SK-N-SH (cell line): ENCODE measurements around the gene SCAND1. TPM values are rescaled to one million over a fixed set of nuclear protein-coding genes. Genes with fewer than 3 reads are reported as not detected.

ENCODE experiments used
- CTCF ChIA-PET: fragments of 300-600, 350-600 bp; formaldehyde crosslinking; extraction: SDS; loops from one replicate; lab custom pipeline; 2021; lab: Yijun Ruan, JAX
- POLR2A ChIA-PET: fragments of 350-600 bp; sonication (Branson Sonifier 250); formaldehyde crosslinking; extraction: SDS; loops from one replicate; lab custom pipeline; 2020; ENCODE audit warnings: antibody characterized with exemption, inconsistent platforms; lab: Yijun Ruan, JAX
- DNase-seq: peaks from one replicate; pipeline ENCODE4 v3.0.0; 2012
- H2AFZ ChIP-seq: fragments of 200-600 bp; sonication (generic); 2 replicates; pipeline ENCODE4 v1.8.1; 2016; ENCODE audit warnings: antibody characterized with exemption, mild to moderate bottlenecking, low read depth
- H3F3A ChIP-seq: fragments of 200-600 bp; sonication (generic); replicated peaks from 2 replicates; pipeline ENCODE3; 2016; ENCODE audit warnings: antibody characterized with exemption, mild to moderate bottlenecking; ENCODE audit not compliant: insufficient read depth
- H3K27ac ChIP-seq, 2 experiments: fragments of 200-500 bp in 1 of 2; fragments of 200-600 bp in 1 of 2; sonication (Bioruptor generic) in 1 of 2; sonication (generic), shearing (Covaris generic) in 1 of 2; 2 replicates each; pipeline versions ENCODE4 v1.5.1 to v1.6.1; 2014 to 2016; ENCODE audit warnings: low read depth in 2 of 2, inconsistent platforms in 1 of 2, low read length in 1 of 2, mild to moderate bottlenecking in 1 of 2, mixed read lengths in 1 of 2
- H3K27me3 ChIP-seq: fragments of 200-600 bp; sonication (generic), shearing (Covaris generic); 2 replicates; pipeline ENCODE4 v1.6.1; 2016; ENCODE audit warnings: mixed run types; ENCODE audit not compliant: insufficient read depth
- H3K36me3 ChIP-seq, 2 experiments: fragments of 200-500 bp in 1 of 2; fragments of 200-600 bp in 1 of 2; sonication (Bioruptor generic) in 1 of 2; sonication (generic) in 1 of 2; replicated peaks in 1 of 2; 2 replicates each; pipeline versions ENCODE3 to v1.5.1; 2014 to 2016; ENCODE audit warnings: low read length in 1 of 2, mild to moderate bottlenecking in 1 of 2; ENCODE audit not compliant: insufficient read depth in 2 of 2, control insufficient read depth in 1 of 2
- H3K4me1 ChIP-seq, 2 experiments: fragments of 200-500 bp in 1 of 2; fragments of 200-600 bp in 1 of 2; sonication (Bioruptor generic) in 1 of 2; sonication (generic), shearing (Covaris generic) in 1 of 2; 2 replicates each; pipeline versions ENCODE4 v1.5.1 to v1.6.1; 2014 to 2016; ENCODE audit warnings: low read depth in 1 of 2, low read length in 1 of 2, mixed run types in 1 of 2; ENCODE audit not compliant: insufficient read depth in 2 of 2, control insufficient read depth in 1 of 2
- H3K4me2 ChIP-seq: fragments of 200-600 bp; sonication (generic), shearing (Covaris generic); 2 replicates; pipeline ENCODE4 v1.6.1; 2017; ENCODE audit warnings: mixed run types
- H3K4me3 ChIP-seq, 2 experiments: fragments of 200-500 bp in 1 of 2; fragments of 200-600 bp in 1 of 2; sonication (Bioruptor generic) in 1 of 2; sonication (generic), shearing (Covaris generic) in 1 of 2; 2 replicates each; pipeline versions ENCODE4 v1.5.1 to v1.8.1; 2014 to 2016; ENCODE audit warnings: low read depth in 2 of 2, inconsistent platforms in 1 of 2, low read length in 1 of 2, mild to moderate bottlenecking in 1 of 2, mixed read lengths in 1 of 2, moderate library complexity in 1 of 2
- H3K79me2 ChIP-seq: fragments of 200-600 bp; sonication (generic); 2 replicates; pipeline ENCODE4 v1.8.1; 2017; ENCODE audit warnings: mild to moderate bottlenecking; ENCODE audit not compliant: insufficient read depth
- H3K9ac ChIP-seq: fragments of 200-600 bp; sonication (generic); 2 replicates; pipeline ENCODE4 v1.6.1; 2017; ENCODE audit warnings: mixed run types
- H3K9me2 ChIP-seq: fragments of 200-600 bp; sonication (generic); 2 replicates; pipeline ENCODE4 v1.6.1; 2017; ENCODE audit warnings: mixed run types
- H3K9me3 ChIP-seq: fragments of 200-600 bp; sonication (generic); 2 replicates; pipeline ENCODE4 v1.6.1; 2017; ENCODE audit warnings: mixed run types, mild to moderate bottlenecking, moderate library complexity
- H4K20me1 ChIP-seq: fragments of 200-600 bp; sonication (generic); 2 replicates; pipeline ENCODE4 v1.6.1; 2017; ENCODE audit warnings: mild to moderate bottlenecking, mixed run types; ENCODE audit not compliant: insufficient read depth
- CTCF ChIP-seq: fragments of 200-600 bp; sonication (generic); IDR thresholded peaks from 2 replicates; pipeline ENCODE4 v1.6.1; 2017; ENCODE audit warnings: antibody characterized with exemption, mild to moderate bottlenecking, moderate library complexity
- ELF1 ChIP-seq: IDR thresholded peaks from 2 replicates; pipeline ENCODE4 v1.4.0; 2012
- FOXJ3 ChIP-seq: sonication (generic); formaldehyde crosslinking; IDR thresholded peaks from 2 replicates; pipeline ENCODE4 v1.5.1; 2020; ENCODE audit warnings: mild to moderate bottlenecking, missing genetic modification reagents
- GATA2 ChIP-seq: sonication (generic); formaldehyde crosslinking; IDR thresholded peaks from 2 replicates; pipeline ENCODE4 v1.5.0; 2020; ENCODE audit warnings: mild to moderate bottlenecking, missing genetic modification reagents
- IRF3 ChIP-seq: fragments of 150-350 bp; IDR thresholded peaks from 2 replicates; pipeline ENCODE4 v1.6.1; 2016; ENCODE audit warnings: mild to moderate bottlenecking, low read depth, low read length
- JUND ChIP-seq: IDR thresholded peaks from 2 replicates; pipeline ENCODE4 v1.4.0; 2012
- NFIC ChIP-seq: IDR thresholded peaks from 2 replicates; pipeline ENCODE4 v1.4.0; 2012; ENCODE audit warnings: borderline replicate concordance
- POLR2AphosphoS5 ChIP-seq: IDR thresholded peaks from 2 replicates; pipeline ENCODE4 v1.6.1; 2012; ENCODE audit warnings: low read depth, low read length
- RCOR1 ChIP-seq: fragments of 150-350 bp; IDR thresholded peaks from 2 replicates; pipeline ENCODE4 v1.6.1; 2017; ENCODE audit warnings: antibody characterized with exemption, low read length
- REST ChIP-seq: IDR thresholded peaks from 2 replicates; pipeline ENCODE4 v1.6.1; 2012; ENCODE audit warnings: mild to moderate bottlenecking, low read depth, low read length, moderate library complexity
- RFX5 ChIP-seq: IDR thresholded peaks from 2 replicates; pipeline ENCODE4 v1.6.1; 2012; ENCODE audit warnings: mild to moderate bottlenecking, improper control_type of control experiment, low read length
- RXRA ChIP-seq: IDR thresholded peaks from 2 replicates; pipeline ENCODE4 v1.4.0; 2012; ENCODE audit warnings: low read depth, mild to moderate bottlenecking, borderline replicate concordance
- SIN3A ChIP-seq: IDR thresholded peaks from 2 replicates; pipeline ENCODE4 v1.6.1; 2012; ENCODE audit warnings: low read depth, mild to moderate bottlenecking, low read length, moderate library complexity, borderline replicate concordance
- SMC3 ChIP-seq: IDR thresholded peaks from 2 replicates; pipeline ENCODE4 v1.6.1; 2012; ENCODE audit warnings: low read depth, low read length, improper control_type of control experiment
- TCF12 ChIP-seq: IDR thresholded peaks from 2 replicates; pipeline ENCODE4 v1.4.0; 2012
- TEAD4 ChIP-seq: IDR thresholded peaks from 2 replicates; pipeline ENCODE4 v1.4.0; 2012; ENCODE audit warnings: mild to moderate bottlenecking, borderline replicate concordance; ENCODE audit not compliant: insufficient read depth
- USF1 ChIP-seq: IDR thresholded peaks from 2 replicates; pipeline ENCODE4 v1.4.0; 2012; ENCODE audit warnings: low read depth, borderline replicate concordance
- USF2 ChIP-seq: fragments of 150-350 bp; IDR thresholded peaks from 2 replicates; pipeline ENCODE4 v1.6.1; 2017; ENCODE audit warnings: antibody characterized with exemption, low read length, low read depth, borderline replicate concordance
- YY1 ChIP-seq: IDR thresholded peaks from 2 replicates; pipeline ENCODE4 v1.4.0; 2012; ENCODE audit warnings: low read depth, mild to moderate bottlenecking
- WGBS: methylation state at CpG from one replicate; pipeline ENCODE4 v1.1.6; 2017; ENCODE audit warnings: low lambda C conversion rate; 5-methylcytosine and 5-hydroxymethylcytosine counted together
- polyA plus RNA-seq, 3 experiments: library from polyadenylated mRNA; depleted of rRNA; stranded (reverse); fragments of >200 nt; gene quantifications; 2 replicates each; pipeline ENCODE4 v1.2.3, GENCODE V29; 2012

The SCAND1 gene
- polyA plus RNA-seq, 1 of the 3 experiments (the other 2 are of a cell fraction) = 44.1 TPM

- no peak overlapping the region for H3K4me2 ChIP-seq
- 92% methylated on average over 3 of the region's 3 CpGs for WGBS
- H3K36me3 ChIP-seq = peaks cover 31 to 54% of the 10 kb centered on the region in 2 experiments
- TF ChIP-seq REST (no peak), SIN3A (no peak), TCF12 (no peak), YY1 (no peak), FOXJ3 (no peak), RCOR1 (no peak), SMC3 (no peak), GATA2 (no peak), TEAD4 (no peak)
- H3K4me1 ChIP-seq = no peaks in the 10 kb centered on the region; a peak in 1 of 4 replicates
- no peaks in the 10 kb centered on the region for H3K9me3 ChIP-seq
- H3K27ac ChIP-seq = no peak overlapping the region
- H3K9ac ChIP-seq = no peak overlapping the region
- no peaks in the 10 kb centered on the region for H3F3A ChIP-seq
- no peaks in the 10 kb centered on the region for H3K27me3 ChIP-seq
- no peaks in the 10 kb centered on the region for H4K20me1 ChIP-seq
- no peak for DNase-seq
- POLR2A ChIA-PET = no interaction called here
- H3K4me3 ChIP-seq = no peak overlapping the region
- no peaks in the 10 kb centered on the region for H3K79me2 ChIP-seq
- no peak overlapping the region for H2AFZ ChIP-seq
- no peaks in the 10 kb centered on the region for H3K9me2 ChIP-seq
- CTCF ChIA-PET = interaction anchor here (1.8 kb wide), 1 partner anchor 36 kb away, joined by 4 read pairs; the partner anchor contains the start of gene SCAND1
Measured at GRCh38 chr20:35917077-35917476, 37.2 kb downstream of the SCAND1 start.

- WGBS = 87% methylated on average over 4 of the region's 4 CpGs
- no peak overlapping the region for H3K4me2 ChIP-seq
- no peaks in the 10 kb centered on the region for H3F3A ChIP-seq
- H3K79me2 ChIP-seq = 0 out of 2 replicates have a peak, but pooled peaks cover 6% of the 10 kb centered on the region
- H2AFZ ChIP-seq = no peak overlapping the region
- H3K27me3 ChIP-seq = no peaks in the 10 kb centered on the region
- CTCF ChIA-PET = interaction anchor here (1.5 kb wide), 1 partner anchor 14 kb away, joined by 3 read pairs; no protein-coding TSS in a partner anchor
- H3K9me2 ChIP-seq = no peaks in the 10 kb centered on the region
- H3K4me3 ChIP-seq = no peak overlapping the region
- H3K27ac ChIP-seq = no peak overlapping the region
- POLR2A ChIA-PET = no interaction called here
- H3K9ac ChIP-seq = no peak overlapping the region
- no peaks in the 10 kb centered on the region for H4K20me1 ChIP-seq
- DNase-seq = no peak
- peaks cover 0 to 2% of the 10 kb centered on the region in 2 experiments; a peak in 1 of 4 replicates for H3K4me1 ChIP-seq
- peaks cover 17 to 31% of the 10 kb centered on the region in 2 experiments for H3K36me3 ChIP-seq
- no peaks in the 10 kb centered on the region for H3K9me3 ChIP-seq
- TF ChIP-seq NFIC = no peak
- TF ChIP-seq USF1 = no peak
- TF ChIP-seq RFX5 = no peak
- no peak for TF ChIP-seq CTCF
- TF ChIP-seq POLR2AphosphoS5 = no peak
- TF ChIP-seq ELF1 = no peak
- no peak for TF ChIP-seq YY1
- TF ChIP-seq SMC3 = no peak
- no peak for TF ChIP-seq USF2
- no peak for TF ChIP-seq RXRA
- TF ChIP-seq IRF3 = no peak
- TF ChIP-seq JUND = no peak
Measured at GRCh38 chr20:35912881-35913280, 41.4 kb downstream of the SCAND1 start.
